Measurements from ENCODE around the gene PRMT7.

Gene PRMT7

DNA sequence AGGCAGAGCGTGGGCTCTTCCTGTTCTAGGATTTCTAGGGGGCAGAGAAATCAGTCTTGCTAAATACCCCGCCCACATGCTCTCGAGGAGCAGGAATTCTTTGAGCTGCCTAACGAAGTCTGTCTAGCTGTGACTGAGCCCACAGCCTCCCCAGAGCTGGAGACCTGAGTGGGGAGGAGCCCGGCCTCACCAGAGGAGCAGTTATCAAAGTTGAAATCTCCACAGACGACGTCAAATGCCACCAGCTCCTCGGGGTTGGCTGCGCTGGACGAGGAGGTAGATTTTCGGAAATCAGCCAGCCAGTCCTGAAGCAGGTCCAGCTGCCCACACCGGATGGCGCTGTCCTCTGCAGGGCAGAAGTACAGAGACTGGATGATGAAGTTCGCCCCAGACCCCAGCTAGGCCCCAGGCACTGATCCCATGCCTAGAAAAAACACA lies 53.8 kb downstream of the PRMT7 start:
- no peak for DNase-seq

DNA sequence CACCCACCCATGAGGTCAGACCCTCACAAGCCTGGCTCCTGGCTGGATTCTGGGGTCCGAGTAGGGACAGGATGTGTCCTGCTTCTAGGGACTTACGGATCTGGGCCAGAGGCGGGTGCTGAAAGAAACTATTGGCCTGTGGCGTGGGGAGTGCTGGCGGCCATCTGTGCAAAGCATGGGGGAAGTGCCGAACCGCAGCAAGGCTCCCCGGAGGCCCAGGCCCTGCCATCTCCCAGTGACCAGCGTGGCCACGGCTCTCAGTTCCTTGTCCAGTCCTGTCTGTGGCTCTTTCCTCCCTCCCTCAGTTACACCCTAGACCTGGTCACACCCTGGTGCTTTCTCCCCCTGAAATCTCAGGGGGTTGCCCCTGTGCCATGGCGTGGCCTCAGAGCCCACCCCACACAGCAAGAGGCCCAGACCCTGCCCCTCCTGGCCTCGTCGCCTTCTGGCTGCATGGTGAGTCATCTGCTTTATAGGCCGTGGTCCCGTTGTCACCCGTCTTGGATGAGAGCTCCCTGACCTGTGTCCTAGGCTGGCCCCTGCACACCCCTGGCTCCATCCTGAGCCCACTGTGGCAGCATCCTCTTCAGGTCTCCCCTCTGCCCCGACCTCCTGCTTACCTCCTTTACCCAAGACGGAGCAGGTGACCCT lies 54.5 kb downstream of the PRMT7 start:
- no peak for DNase-seq

DNA sequence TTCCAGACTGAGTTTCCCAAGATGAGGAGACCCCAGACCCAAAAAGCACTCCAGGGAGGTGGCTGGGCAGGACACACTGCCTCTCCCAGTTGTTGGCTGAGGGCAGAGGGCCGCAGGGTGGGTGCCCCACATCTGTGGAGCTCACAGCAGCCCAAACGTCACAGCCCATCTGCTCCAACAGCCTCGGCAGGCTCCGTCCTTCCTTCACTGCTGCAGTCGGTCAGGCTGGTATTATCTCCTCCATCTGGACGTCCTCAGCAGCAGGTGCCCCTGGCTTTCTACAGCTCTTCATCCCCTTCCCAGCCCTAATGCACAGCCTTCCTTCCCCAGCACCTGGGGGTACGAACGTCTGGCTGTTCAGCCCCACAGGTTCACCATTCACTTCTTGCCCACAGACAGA lies 55.2 kb downstream of the PRMT7 start:
- DNase-seq, result no peak

DNA sequence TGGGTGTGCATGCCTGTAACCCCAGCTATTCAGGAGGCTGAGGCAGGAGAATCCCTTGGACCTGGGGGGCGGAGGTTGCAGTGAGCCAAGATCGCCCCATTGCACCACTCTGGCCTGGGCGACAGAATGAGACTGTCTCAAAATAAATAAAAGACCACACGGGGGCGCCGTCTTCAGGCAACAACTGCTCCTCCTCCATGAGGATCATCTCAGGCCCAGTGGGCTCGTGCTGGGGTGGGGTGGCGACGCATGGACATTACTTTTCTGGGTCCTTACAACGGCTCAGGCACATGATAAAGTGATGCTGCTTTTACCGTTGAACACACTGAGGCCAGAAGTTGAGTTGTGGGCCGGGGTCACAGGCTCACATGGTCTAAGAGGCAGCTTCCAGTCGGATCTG lies 56.2 kb downstream of the PRMT7 start:
- DNase-seq, result peak; percentile 37

DNA sequence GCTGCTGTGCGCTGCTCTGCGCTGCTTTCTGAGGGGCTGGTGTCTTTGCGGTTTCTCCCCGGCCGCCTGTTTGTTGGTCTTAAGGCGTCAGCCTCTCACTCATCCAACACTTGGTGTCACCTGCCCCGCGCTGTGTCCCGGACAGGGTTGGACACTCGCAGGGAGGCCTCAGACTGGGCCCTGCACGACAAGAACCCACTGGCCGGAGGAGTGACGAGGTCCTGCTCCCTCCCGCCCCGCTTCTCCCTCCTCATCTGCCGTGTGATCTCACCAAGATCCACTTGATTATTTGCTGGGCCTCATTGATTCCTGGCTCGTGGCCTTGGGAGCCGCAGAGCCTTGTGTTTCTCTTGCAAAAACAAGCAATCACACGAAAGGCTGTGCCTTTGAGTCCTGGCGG lies 56.6 kb downstream of the PRMT7 start:
- no peak for DNase-seq

DNA sequence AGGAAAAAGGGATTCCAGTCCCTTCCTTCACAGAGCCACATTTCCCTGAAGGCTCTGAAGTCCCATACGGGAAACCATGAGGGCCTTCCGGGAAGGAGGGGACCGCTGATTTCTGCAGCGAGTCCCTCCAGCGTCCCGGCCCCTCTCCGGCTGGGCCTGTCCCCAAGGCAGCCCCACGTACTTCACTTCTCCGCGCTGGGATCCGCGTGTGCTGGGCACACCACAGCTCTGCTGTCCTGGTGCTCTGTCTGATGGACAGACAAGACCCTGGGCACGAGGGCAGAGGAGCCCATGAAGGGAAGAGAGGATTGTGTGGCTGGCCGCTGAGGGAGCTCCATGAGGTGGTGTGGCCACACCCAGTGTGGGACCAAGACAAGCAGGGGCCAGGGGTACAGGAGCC lies 57.1 kb downstream of the PRMT7 start:
- DNase-seq, result no peak

DNA sequence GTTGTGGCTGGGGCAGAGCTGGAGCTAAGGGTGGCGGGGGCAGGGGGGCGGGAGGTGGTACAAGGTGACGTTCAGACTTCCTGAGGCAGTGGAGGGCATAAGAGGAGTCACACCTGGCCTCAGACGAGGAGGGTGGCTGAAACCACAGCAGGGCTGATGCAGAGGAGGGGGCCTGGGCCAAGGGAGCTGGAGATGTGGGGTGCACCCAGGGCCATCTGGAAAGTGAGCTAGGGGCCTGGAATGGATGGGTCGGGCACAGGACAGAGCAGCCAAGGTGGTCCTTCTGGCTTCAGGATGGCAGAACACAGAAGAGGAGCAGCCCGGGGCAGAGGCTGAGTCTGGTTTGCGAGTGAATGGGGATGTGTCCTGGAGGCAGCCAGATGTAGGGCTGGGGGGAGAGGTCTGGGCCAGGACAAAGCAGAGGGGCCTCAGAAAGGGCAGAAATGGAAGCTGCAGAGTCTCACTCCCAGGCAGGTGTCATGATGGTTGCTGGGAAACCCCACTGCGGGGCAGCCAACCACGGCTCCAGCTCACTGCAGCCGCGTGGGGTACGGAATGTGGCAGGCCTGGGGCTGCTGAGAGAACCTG lies 57.6 kb downstream of the PRMT7 start:
- no peak for DNase-seq

DNA sequence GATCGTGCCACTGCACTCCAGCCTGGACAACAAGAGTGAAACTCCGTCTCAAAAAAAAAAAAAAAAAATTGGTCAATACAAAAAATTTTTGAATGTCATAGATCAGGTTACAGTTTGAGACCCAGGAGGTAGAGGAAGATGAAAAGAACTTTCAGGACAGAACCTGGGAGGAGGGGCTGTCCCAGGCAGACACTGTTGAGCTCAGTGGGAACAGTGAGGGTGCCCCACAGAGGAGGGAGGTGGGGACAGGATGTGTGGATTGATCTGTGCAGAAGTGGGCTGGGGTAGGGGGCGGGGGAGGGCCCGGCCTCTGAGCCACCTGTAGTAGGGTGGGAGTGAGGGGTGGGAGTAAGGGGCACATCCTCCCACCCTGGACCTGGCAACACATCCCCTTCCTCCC lies 58.3 kb downstream of the PRMT7 start:
- DNase-seq, result no peak

DNA sequence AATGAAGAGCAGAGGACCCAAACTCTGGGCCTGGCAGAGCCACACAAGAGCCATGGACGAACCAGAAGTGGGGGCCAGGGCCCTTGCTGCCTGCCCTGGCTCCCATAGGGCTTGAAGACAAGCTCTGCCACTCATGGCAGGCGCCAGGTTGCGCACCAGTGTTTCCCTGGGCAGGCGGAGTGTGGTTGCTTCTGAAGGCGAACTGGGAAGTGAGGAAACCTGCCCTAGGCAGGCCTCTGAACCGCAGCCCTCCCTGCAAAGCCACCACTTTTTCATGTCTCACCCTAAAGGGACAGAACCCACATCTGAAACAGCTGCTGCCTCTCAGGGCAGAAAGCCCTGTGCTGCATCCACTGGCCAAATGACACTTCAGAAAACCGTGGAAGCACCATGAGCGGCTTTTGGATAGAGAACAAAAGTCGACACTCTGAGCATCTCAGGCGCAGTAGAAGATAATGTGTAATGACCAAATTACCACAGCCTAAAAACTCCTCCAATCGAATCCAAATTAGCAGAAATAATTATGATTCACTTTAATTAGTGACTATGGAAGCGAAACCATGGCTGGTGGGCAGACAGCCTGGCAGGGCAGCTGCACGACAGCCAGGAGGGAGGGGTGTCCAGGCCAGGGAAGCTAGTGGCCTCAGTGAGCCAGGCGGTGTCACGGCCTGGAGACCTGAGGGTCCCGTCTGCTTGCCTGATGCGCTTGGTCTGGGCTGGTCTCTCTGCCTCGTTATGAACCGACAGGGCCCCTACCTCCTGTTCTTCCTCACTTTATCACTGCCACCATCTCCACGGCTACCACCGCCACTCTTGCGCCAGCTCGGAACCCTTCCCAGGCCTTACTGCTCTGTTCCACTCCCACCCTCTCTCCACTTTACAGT lies 59.1 kb downstream of the PRMT7 start:
- peak; percentile 37 for DNase-seq

DNA sequence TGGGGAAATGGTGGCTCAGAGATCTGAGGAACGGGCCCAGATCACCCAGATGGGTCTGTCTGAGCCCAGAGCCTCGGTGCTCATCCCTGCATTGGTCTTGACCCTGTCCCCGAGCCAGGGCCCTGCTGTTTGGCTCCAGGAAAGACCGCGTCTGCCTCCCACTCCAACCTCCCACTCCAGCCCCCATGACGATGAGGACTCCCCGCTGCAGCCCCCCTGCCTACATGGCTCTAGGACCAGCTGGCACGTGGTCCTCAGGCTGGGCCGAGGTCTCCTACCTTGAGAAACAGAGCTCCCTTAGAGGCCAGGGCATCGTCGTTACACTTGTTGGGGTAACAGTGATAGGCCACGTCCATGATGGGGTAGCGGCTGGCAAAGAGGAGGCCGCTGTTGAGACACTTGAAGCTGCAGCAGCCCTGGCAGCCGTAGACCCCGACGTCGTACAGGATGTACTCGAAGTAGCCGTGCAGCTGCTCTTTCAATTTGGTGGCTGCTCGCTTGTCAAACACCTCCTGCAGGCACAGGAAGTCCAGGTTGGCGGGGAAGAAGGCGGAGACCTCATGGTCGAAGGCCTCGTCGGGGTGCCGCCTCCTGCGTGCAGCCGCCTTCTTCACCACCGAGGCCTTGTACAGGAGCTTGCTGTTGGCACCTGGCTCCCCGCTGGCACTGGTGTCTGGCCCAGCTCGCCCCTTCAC lies 59.9 kb downstream of the PRMT7 start:
- DNase-seq, result no peak

DNA sequence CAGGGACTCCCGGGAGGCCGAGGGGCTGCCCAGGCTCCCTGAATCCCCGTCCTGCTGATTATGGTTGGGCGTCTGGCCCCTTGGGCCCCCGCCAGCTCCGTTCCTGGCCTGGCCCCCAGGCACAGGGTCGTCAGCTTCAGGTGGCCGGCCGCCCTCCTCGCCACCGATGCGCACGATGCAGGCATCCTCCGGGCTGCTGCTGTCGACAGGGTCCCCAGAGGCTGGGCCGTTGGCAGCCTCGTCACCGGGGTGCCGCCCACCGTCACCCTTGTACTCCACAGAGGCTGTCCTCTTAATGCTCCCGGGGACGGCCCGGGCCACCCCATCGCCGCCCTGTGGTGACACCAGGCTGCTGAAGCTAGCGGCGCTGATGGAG lies 60.4 kb downstream of the PRMT7 start:
- DNase-seq, result no peak

DNA sequence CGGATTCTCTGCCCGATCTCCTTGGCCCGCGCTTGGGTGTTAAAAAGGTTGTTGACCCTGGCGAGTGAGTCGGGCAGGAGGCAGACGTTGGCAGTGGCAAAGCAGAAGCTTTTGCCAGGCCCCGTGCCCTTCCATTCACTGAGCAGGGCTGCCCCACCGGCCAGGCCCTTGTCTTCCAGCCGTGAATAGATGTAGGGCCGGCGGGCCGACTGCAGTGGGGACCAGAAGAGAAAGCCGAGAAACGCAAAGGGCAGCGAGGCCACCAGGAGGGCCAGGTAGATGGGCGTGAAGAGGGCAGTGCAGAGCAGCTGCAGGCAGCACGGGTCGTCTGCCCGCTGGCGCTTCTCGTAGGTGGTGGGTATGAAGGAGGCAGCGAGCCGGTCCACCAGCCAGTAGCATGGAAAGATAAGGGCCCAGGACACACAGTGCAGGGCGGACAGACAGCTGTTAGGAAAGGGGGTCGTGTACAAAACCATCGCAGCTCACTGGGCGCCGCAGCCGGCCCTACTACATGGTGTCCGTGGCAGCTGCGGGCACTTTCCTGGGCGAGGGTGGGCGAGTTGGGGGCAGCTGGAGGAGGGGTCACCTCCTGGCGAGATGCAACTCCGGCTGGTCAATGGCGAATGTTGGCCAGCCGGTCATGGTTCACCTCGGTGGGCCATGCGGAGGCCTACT lies 61.0 kb downstream of the PRMT7 start:
- DNase-seq, result no peak

DNA sequence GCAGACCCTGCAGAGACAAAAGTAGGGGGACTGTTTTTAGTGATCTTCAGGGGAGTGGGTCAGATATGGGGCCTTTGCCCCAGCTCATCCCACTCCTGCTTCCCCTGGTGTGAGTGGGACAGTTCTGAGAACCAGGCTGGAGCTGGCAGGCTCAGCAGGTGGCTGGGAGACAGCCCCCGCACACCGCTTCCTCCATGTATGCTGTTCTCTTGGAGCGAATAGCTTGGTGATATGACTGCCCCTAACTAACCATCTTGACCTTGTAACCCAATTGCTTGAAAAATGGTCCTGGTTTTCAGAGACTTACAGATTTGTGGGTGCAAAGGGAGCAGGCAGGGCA lies 61.5 kb downstream of the PRMT7 start:
- no peak for DNase-seq

DNA sequence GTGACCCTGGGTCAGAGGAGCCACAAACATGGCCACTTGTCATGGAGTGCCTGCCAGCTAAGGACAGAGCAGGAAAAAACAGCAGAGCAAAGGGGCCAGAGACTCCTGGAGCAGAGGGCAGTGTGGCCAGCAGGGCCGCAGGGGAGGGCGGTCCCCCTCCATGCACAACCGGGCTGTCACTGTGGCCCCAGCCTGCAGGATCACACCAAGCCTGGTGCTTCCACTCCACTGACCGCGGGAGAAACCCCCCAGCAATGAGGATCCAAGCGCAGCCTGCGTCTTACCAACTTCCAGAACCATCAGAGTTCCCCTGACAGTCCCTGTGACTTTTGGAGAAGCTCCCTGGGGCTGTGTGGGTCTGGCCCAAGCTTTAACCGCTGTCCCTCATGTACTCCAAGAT lies 62.0 kb downstream of the PRMT7 start:
- no peak for DNase-seq

DNA sequence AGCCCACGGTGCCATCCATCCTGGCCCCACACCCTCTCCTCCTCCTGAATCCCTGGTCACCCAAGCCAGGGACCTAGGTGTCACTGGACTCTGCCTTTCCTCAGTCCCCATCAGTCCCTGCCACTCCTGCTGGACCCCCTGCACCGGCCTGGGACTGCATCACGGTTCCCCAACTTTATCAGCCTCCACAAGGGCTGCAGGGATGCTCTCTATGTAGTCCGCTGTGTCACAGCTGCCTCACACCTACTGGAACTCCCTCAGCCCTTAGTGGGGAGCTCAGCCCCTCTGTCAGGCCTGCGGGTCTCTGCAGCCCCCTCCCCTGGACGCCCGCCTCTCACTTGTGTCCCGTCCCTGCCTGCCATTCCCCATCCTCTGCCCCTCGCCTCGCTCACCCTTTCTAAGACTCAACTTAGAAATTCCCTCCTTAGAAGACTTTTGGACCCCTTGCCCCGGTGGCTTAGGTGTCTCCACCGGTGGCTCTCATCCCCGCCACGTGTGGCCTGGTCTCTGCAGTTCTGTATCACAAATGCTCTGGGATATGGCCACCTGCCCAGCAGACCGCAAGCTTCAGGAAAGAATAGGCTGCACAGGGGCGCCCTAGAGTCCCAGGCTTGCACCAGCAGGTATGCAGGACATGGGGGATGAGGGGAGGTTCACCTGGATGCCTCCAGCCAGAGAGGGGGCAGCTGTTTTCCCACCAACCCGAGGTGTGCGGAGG lies 62.9 kb downstream of the PRMT7 start:
- DNase-seq, result no peak

DNA sequence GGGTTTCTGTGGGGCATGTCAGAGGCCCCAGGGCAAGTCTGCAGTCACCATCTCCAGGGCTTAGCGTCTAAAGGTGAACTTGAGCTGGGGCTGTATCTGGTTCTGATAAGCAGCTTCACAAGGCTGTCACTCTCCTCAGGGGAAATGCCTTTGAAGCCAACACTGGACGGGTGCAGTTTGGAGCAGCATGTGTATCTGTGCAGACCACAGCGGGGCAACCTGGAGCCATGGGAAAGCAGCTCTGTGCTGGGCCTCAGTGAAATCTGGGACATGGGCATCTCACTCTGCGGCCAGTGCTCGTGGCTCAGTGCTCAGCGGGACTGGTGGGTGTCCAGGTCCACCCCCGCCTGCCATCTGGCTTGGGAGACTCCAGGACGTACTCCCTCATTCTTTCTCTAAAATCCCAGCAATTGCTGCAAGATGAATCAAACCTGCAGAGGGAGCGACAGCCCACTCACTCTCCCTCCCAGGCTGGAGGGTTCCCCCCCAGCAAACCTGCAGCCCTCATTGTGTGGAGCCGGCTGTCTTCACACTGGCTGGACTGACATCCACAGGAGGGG lies 63.5 kb downstream of the PRMT7 start:
- no peak for DNase-seq

DNA sequence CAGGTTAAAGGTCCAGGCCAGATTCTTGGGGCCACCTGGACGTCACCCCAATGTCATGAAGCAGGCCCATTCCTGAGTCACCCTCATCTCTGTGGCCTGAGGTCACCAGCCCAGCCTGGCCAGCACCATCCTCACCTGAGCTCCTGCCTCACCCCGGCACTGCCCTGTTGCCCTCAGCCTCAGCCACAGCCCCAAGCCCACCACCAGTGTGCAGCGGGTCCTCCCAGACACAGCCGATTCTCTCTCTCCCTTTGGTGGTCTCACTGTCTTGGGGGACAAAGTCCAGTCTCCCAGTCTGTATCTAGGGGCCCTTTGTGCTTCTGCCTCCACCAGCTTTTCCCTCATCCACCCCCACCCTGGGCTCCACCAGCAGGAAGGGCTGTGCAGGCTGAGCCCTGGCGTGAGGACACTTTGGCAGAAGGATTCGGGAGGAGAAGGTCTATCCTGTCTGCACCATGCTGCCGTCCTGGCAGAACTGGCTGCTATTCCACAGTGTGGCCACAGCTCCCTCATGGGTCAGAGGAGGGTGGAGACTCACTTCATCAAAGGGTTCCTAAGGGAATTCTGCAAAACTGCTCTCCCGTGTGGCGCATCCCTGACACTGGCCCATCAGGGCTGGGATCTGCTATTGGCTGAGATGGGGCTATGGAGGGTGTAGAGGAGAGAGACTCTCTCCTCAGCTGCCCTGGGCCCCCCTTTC lies 64.3 kb downstream of the PRMT7 start:
- no peak for DNase-seq

DNA sequence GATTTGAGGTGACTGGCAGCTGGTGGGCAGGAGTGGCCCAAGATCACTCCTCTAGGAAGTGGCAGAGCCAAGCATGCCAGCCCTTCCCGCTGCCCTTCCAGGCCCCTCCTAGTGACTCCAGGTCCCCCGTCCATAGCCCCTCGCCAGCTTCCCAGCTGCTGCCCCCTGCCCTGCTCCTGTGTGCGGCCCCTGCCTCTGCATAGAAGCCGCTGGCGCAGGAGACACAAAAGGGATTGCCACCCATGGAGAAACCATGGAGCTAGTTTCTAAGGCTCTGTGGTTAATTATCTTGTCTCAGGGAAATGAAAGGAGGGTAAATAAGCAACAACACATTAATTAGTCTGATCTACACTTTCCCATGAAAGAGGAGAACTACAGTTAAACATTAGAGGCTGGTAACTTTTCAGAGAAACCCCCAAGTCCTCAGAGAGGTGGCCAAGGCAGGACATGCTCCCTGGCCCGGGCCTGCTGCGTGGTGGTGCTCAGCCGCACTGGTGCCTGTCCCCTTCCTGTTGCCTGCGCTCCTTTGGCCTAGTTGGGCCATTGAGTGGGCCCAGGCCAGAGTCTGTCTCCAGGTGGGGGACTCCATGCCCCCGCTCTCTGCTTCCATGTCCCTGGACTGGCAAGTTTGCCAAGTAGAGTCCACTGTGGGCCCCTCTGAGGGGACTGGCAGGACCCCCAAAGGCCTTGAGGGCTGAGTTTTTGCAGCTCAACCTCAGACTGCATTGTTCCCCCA lies 65.2 kb downstream of the PRMT7 start:
- no peak for DNase-seq

DNA sequence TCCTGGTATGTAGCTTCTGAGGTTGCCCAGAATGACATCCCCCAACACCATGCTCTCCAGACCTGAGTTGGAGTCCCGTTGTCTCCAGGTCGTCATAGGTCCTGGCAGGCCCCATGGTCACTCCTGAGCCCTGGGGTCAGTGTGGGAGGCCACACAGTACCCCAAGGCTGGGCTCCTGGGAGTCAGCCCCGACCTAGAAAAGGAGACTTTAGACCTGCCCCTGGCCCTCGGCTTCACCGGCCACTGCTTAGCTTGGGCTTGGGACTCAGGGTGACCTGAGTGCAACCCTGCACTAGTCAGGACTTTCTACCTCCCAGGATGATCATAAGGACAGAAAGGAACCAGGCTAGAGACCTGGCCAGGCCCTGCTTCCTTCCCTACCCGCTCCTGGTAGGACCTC lies 65.8 kb downstream of the PRMT7 start:
- no peak for DNase-seq

DNA sequence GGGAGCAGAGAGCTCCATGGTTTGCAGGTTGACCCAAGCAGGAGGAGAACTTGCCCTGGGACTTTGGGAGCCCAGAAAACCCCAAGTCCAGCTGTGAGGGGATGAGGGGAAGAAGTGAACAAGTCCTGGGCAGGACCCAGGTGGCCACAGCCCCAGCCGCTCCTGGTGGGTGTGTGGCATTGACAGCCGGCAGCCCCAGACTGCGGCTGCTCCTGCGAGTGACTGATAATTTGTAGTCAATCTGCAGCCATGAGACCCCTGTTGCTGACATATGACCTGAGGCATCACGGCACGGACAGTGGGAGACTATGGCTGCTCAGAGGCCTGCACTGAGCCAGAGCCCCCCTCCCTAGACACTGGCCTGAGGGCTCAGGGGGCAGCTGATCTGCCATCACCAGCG lies 66.4 kb downstream of the PRMT7 start:
- no peak for DNase-seq

All from stimulated activated CD4-positive, alpha-beta T cell treated with anti-CD3 and anti-CD28 coated beads, Interleukin-1b, Interleukin-23, amount 100 ng/mL, for 48 hours (primary cell).